GM10248 (cell line): ENCODE data around the gene DLG2.
A peak's percentile ranks its signal among the peaks of the same experiment; 100 is the strongest.
"Not testable (repeated sequence)": the region's sequence is repeated elsewhere in the genome, so short reads cannot be mapped to it uniquely, and the experiment has no call there.

Source experiments
- CTCF ChIA-PET: fragments of 300-600 bp; sonication (Branson Sonifier 250); formaldehyde crosslinking; extraction: SDS; loops from one replicate; lab custom pipeline; 2021; ENCODE audit warnings: antibody characterized with exemption; lab: Yijun Ruan, JAX
- POLR2A ChIA-PET: fragments of 350-650 bp; sonication (Branson Sonifier 250); formaldehyde crosslinking; extraction: SDS; loops from one replicate; lab custom pipeline; 2020; ENCODE audit warnings: antibody characterized with exemption; lab: Yijun Ruan, JAX
- DNase-seq: peaks from one replicate; pipeline ENCODE4 v3.0.0; 2012; ENCODE audit errors: extremely low spot score
- TF ChIP-seq, protein P1 (sequence below): IDR thresholded peaks from 2 replicates; pipeline ENCODE4 v1.5.1; 2012; ENCODE audit warnings: mild to moderate bottlenecking, low read depth; ENCODE audit errors: extremely low read depth, missing control alignments, control extremely low read depth

DLG2 gene

DNA sequence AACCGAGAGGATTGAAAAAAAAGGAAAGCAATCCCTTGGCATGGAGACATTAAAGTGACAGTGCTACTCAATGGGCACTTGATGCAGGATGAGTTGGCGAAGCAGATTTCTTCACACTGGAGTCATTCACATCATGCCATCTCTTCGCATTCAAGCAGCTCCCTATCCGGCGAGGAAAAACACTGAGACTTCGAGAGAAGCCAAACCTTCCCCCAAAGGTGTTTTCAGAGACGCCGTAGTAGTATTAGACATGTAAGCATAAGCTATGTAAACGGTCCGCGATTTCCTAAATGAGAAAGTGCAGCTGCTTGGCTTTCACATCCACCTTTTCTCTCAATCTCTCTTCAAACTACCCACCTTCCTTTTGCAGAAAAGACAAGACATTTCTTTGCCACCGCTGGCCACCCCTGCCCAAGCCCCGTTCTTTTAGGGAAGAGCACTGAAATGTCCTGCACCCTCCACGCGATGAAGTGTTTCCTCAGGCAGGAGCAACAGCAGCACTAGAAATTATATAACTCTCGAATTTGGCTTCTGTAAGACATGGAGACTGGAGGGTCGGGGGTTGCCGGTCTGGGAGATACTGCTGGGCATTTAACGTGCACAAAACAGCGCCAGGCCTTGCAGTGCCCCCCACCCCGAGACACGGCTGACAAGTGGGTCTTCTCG, at the start of gene DLG2:
DLG2 (minus strand) TSS at position 13 of the 666 bp plus-strand sequence.
- DNase-seq: peak; percentile 9
- CTCF ChIA-PET: interaction anchor here (0.8 to 2.3 kb wide), 4 partner anchors 9 to 31 kb away, joined by 3 to 10 read pairs (median 4); partner anchors contain the start of gene TMEM126A
- TF ChIP-seq, protein P1, sequence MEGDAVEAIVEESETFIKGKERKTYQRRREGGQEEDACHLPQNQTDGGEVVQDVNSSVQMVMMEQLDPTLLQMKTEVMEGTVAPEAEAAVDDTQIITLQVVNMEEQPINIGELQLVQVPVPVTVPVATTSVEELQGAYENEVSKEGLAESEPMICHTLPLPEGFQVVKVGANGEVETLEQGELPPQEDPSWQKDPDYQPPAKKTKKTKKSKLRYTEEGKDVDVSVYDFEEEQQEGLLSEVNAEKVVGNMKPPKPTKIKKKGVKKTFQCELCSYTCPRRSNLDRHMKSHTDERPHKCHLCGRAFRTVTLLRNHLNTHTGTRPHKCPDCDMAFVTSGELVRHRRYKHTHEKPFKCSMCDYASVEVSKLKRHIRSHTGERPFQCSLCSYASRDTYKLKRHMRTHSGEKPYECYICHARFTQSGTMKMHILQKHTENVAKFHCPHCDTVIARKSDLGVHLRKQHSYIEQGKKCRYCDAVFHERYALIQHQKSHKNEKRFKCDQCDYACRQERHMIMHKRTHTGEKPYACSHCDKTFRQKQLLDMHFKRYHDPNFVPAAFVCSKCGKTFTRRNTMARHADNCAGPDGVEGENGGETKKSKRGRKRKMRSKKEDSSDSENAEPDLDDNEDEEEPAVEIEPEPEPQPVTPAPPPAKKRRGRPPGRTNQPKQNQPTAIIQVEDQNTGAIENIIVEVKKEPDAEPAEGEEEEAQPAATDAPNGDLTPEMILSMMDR: no peak
- POLR2A ChIA-PET: interaction anchor here (0.5 to 1.4 kb wide), 2 partner anchors 20 to 1513 kb away, joined by 4 to 11 read pairs; partner anchors contain the start of gene TMEM126A

DNA sequence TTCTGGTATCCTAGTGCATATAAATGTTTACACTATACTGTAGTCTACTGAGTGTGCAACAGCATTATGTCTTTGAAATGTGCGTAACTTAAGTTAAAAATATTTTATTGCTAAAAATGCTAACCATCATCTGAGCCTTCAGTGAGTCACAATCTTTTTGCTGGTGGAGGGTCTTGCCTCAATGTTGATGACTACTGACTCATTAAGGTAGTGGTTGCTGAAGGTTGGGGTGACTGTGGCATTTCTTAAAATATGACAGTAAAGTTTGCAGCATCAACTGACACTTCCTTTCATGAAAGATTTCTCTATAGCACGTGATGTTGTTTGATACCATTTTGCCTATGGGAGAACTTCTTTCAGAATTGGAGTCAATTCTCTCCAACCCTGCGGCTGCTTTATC, 46.2 kb upstream of the DLG2 start:
- CTCF ChIA-PET: interaction anchor here (1.0 to 1.6 kb wide), 2 partner anchors 8 to 35 kb away, joined by 3 to 4 read pairs; no protein-coding TSS in a partner anchor
- TF ChIP-seq, protein P1: no peak
- DNase-seq: no peak
- POLR2A ChIA-PET: no interaction called here

DNA sequence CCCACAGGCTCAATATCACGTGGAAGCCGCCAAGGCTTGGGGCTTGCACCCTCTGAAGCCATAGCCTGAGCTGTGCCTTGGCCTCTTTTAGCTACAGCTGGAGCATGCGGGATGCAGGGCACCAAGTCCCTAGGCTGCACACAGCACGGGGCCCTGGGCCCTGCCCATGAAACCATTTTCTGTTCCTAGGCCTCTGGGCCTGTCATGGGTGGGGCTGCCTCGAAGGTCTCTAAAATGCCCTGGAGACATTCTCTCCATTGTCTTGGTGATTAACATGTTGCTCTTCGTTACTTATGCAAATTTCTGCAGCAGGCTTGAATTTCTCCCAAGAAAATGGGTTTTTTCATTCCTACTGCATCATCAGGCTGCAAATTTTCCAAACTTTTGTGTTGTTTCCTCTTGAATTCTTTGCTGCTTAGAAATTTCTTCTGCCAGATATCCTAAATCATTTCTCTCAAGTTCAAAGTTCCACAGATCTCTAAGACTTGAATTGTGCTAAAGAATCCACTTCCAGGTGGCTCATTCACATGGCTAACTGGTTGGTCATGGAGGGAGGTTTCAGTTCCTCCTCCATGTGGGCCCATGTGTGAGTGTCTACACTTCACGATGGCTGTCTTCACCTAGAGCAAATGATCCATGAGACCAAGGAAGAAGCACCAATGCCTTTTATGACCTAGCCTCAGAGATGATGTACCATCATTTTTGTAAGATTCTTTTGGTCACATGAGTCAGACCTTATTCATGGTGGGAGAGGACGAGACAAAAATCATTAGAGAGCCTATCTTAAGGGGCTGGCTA, 45.2 kb upstream of the DLG2 start:
- ChIA-PET POLR2A (no interaction called here), CTCF (interaction anchor here (1.0 to 1.6 kb wide), 2 partner anchors 9 to 36 kb away, joined by 3 to 4 read pairs; no protein-coding TSS in a partner anchor)
- DNase-seq: no peak
- TF ChIP-seq, protein P1: no peak

DNA sequence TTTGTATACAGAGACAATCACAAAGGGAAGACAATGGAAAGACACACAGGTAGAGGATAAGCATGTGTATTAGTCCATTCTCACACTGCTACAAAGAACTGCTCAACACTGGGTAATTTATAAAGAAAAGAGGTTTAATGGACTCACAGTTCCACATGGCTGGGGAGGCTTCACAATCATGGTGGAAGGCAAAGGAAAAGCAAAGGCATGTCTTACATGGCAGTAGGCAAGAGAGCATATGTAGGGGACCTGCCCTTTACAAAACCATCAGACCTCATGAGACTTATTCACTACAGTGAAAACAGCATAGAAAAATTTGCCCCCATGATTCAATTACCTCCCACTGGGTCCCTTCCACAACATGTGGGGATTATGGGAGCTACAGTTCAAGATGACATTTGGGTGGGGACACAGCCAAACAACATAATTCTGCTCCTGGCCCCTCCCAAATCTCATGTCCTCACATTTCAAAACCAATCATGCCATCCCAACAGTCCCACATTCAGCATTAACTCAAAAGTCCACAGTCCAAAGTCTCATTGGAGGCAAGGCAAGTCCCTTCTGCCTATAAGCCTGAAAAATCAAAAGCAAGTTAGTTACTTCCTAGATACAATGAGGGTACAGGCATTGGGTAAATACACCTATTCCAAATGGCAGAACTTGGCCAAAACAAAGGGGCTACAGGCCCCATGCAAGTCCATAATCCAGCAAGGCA, 44.0 kb upstream of the DLG2 start:
- POLR2A ChIA-PET, DNase-seq: not testable (repeated sequence)
- CTCF ChIA-PET: interaction anchor here (1.0 kb wide), 1 partner anchor 9 kb away, joined by 3 read pairs; no protein-coding TSS in a partner anchor

DNA sequence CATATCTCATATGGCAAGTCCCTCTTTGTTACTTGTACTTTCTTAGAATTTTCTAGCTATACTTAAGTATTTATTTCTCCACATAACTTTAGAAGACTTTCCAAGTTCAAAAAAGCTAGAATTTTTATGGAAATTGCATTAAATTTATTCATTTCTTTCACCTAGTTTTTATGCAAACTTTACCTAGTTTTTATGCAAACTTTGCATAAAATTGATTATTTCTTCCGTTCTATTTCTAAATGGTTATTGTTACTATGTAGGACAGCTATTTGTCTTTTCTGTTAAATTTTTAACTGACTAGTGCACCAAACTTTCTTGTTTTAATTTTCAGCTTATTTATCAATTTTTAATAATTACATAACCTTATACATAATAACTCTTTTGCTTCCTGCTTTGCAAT, 41.0 kb upstream of the DLG2 start:
- ChIA-PET CTCF (interaction anchor here (0.8 to 1.6 kb wide), 3 partner anchors 11 to 24 kb away, joined by 3 to 5 read pairs (median 4); no protein-coding TSS in a partner anchor), POLR2A (interaction anchor here (1.1 kb wide), 1 partner anchor 13 kb away, joined by 4 read pairs; no protein-coding TSS in a partner anchor)
- DNase-seq: no peak
- TF ChIP-seq, protein P1: no peak

DNA sequence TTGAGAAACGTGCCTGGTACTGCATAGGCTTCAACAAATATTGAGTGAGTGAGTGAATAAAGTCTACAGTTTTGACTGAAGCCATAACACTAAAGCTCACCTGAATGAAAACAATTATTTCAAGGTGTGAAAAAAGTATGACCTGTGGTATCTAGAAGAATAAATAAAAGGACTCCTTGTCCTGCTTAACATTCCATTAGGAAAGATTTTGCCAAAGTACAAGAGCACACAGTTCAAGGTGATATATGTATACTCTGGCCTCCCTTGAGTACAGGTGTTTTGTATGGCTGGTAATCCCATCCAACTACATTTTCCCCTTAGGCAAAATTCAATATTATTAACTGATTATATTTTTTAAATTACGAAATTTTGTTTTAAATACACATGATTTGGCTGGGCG, 39.5 kb upstream of the DLG2 start:
- TF ChIP-seq, protein P1: no peak
- CTCF ChIA-PET: no interaction called here
- no peak for DNase-seq
- POLR2A ChIA-PET: no interaction called here
